ENCODE results near the gene U2SURP. TPM values are rescaled to one million over a fixed set of nuclear protein-coding genes. Genes with fewer than 3 reads are reported as not detected.

The U2SURP gene
- total RNA-seq, 1 experiment from 2014 or later: 84.7 TPM

DNA sequence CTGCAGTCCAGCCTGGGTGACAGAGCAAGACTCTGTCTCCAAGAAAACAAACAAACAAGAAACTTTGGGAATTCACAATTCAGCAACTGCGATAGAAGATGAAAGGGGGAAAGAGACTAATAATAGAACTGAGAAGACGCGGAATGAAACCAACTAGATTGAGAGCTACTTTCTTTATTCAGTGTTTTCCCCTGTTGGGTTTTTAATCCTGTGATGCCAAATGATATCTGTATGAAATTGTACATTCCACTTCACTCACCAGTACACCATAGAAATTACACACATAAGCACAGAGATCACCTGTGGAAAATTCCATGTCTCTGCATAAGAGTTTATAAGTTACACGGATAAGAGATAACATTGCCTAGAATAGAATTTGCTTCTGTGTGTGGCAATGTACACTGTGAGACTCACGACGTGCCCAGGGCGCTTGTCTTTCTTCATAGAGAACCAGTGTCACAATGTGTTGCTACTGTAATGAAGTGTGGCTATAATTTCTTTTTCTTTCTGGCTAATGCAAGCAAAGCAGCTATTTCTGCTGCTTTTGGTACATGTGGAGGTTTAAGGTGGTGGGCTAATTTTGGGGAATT, 100.5 kb downstream of the U2SURP start:
- no peak for DNase-seq (ENCODE audit: low read depth)

GRCh38 chr3:143103652-143104051, 102.3 kb downstream of the U2SURP start:
- DNase-seq (ENCODE audit: low read depth): no peak

DNA sequence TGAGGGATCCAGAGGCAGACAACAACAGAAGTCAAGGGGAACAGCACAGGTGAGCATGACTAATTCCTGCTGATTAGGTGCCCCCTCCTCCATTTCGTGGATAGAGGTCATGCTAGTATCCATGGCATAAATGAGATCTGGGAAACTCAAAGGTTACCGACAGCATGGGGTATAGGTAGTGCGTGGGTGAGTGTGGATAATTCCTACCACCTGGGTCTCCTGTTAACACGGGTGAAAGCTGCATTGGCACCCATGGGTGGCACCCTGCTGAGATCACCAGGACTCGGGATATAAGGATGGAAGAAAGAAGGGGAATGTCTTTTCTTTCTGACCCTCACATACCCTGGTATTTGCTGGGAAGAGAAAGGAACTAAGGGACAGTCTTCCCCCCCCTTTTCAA, 103.8 kb downstream of the U2SURP start:
- no peak for DNase-seq (ENCODE audit: low read depth)

DNA sequence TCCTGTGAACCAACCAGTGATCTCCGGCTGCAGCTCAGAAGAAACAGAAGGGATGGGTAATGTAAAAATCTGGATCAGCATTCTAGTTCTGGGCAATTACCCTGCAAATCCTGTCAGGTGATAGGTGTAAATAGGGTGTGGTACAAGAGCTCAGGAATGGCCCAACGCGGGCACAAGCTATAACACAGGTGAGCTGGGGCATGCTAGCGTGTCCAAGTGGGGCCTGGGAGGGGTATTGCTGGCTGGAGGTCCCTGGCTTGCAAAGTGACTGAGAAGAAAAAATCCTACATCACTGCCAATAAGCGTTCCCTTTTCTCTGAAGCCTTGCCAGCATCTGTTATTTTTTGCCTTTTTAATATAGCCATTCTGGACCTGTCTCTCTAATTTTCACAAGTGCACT, 108.5 kb downstream of the U2SURP start:
- DNase-seq (ENCODE audit: low read depth): no peak

Other genes with a start within 250 kb of the U2SURP start
- gene PCOLCE2, start 112.5 kb upstream of the U2SURP start, total RNA-seq (2014; rRNA removed; shearing (Covaris generic)): 2.1 and 2.8 TPM in 2 replicates
- not detected in 2 replicates for gene PAQR9, start 37.9 kb upstream of the U2SURP start, total RNA-seq (2014; rRNA removed; shearing (Covaris generic))
- 15.7 and 20.7 TPM in 2 replicates for gene CHST2, start 118.2 kb downstream of the U2SURP start, total RNA-seq (2014; rRNA removed; shearing (Covaris generic))

All from RPMI7951 (cell line).